Pons (tissue), 1 donor: ENCODE results near the gene MYL7.
"Not testable (repeated sequence)": the region's sequence is repeated elsewhere in the genome, so short reads cannot be mapped to it uniquely, and the experiment has no call there.

Source experiments
- DNase-seq: peaks from one replicate; pipeline ENCODE4 v3.0.0-alpha.2; 2016; ENCODE audit warnings: low spot score

MYL7 gene

DNA sequence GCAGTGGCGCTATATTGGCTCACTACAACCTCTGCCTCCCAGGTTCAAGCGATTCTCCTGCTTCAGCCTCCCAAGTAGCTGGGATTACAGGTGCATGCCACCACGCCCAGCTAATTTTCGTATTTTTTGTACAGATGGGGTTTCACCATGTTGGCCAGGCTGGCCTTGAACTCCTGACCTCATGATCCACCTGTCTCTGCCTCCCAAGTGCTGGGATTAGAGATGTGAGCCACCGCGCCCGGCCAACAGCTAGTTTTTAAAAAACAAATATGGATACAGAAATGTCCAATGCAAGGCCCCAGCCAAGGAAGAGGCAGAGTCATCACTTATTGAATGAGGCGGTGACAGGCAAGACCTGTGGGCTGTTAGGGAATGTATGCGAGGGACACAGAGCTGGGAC, 30.8 kb upstream of the MYL7 start:
- DNase-seq, result not testable (repeated sequence)

- DNase-seq, result no peak
These were observed 26.8 kb upstream of the MYL7 start for GRCh38 chr7:44167920-44168319.

DNA sequence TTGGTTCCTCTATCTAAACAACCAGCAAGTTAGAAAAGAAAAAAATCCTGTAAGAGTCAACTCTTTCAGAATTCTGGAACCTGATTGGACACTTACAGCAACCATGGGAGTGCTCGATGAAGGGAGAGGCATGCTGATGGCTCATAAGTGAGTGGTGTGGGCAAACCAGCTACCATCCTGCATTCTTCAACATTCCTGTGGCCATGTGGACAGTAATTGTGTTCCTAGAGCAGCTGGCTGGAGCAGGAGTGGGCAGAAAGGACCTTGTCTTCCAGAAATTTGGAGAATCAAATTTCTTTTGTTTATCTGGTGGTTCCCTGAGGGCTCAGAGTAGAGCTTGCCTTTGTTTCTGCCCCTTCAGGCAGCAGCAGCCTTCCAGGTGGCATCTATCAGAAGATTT, 22.5 kb upstream of the MYL7 start:
- DNase-seq, result no peak

GRCh38 chr7:44162785-44163395, 21.8 kb upstream of the MYL7 start:
- DNase-seq, result no peak

GRCh38 chr7:44162179-44162578, 21.0 kb upstream of the MYL7 start:
- DNase-seq, result no peak

DNA sequence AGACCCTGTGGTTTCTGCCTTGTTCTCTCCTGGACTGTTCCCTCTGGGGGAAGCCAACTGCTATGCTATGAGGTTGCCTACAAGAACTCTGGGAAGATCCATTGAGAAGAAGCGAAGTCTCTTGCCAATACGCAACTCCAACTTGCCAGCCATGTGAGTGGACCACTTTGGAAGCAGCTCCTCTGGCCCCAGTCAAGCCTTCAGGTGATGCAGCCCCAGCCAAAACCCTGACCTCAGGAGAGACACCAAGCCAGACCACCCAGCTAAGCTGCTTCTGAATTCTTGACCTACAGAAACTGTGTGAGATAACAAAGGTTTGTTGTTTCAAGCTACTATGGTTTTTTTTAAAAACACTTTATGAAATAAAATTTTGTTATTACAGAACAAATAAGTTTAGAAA, 20.2 kb upstream of the MYL7 start:
- no peak for DNase-seq

DNA sequence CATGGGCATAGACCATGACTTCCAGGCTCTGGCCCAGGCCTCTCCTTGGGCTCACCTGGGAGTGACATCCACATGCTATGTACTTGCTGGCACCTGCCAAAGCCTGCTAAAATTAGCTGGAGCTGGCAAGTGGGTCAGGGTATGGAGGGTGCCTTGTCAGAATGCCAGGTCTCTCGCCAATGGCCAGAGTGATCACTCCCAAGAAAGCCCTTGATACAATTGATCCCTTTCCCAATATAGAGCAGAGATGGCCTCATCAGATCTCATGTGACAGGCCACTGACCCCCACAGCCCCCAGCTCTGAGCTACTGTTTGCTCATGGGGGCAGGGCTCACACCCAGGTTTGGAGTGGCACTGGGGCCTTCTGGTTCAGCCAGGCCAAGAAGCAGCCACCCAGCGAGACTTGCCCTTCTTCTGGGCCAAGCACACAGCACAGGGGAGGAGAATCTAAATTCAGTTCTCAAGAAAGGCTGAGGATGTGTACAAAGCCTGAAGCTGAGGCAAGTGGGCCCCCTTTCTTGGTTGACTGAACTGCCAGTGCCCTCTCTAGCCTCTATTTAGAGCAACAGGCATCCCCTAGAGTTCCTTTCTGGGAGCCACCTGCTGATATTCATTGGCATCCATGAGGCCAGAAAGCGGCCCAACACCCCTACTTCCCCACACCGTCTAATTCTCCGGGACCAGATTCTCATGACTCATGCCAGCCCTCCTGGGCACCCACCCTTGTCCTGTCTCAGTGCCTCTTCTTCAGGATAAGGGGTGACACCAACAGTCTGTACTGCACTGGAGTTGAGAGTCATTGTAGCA, 18.9 kb upstream of the MYL7 start:
- DNase-seq, result no peak

- DNase-seq, result peak; percentile 19
These were observed 17.9 kb upstream of the MYL7 start for GRCh38 chr7:44158873-44159631.

- DNase-seq, result no peak
These were observed 17.2 kb upstream of the MYL7 start for GRCh38 chr7:44158096-44158872.

DNA sequence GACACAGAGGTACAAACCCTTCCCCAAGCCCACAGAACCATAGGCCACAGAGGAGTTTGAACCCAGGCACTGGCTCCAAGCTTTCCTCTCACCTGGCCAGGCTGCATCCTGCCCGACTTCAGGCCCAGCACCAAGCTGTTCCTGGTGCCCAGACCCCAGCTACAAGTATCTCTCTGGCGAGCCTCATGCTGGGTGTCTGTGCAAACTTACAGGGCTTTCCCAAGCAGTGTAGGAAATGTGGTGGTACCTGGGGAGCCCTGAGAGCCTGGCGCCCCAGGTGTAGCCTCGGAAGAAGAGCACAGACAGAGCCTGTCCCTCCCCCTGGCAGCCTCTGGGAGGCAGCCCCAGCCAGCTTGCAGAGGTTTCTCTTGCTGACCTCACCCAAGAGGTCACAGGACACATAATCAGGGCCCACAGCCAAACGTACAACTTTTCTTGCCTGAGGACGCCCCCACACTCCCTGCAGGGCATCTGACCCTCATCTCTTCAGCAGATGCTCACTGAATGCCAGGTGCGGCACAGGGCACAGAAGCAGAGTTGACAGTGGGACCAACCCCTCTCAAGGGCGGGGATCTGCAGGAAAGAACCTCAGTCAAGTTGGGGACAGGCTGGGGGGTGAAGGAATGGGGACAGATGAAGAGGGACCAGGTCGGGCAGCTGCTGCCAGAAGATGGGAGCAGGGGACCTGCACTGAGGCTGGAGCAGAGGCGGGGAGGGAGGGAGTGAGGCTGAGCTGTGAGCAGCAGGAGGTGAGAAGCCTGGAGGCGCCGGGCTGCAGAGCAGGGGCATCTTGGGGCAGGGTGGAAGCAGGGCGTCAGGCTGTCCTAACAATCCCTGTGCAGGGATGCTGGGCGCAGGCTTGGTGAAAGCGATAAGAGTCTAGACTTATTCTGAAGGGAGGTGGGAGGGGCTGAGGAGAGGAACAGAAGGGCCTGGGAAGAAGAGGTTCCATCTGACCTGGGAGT, 16.3 kb upstream of the MYL7 start:
- no peak for DNase-seq

- no peak for DNase-seq
These were observed 15.4 kb upstream of the MYL7 start for GRCh38 chr7:44156453-44157010.

- no peak for DNase-seq
These were observed 14.4 kb upstream of the MYL7 start for GRCh38 chr7:44155191-44156185.

GRCh38 chr7:44154703-44155102, 13.6 kb upstream of the MYL7 start:
- DNase-seq, result no peak

- no peak for DNase-seq
These were observed 12.8 kb upstream of the MYL7 start for GRCh38 chr7:44153948-44154335.

DNA sequence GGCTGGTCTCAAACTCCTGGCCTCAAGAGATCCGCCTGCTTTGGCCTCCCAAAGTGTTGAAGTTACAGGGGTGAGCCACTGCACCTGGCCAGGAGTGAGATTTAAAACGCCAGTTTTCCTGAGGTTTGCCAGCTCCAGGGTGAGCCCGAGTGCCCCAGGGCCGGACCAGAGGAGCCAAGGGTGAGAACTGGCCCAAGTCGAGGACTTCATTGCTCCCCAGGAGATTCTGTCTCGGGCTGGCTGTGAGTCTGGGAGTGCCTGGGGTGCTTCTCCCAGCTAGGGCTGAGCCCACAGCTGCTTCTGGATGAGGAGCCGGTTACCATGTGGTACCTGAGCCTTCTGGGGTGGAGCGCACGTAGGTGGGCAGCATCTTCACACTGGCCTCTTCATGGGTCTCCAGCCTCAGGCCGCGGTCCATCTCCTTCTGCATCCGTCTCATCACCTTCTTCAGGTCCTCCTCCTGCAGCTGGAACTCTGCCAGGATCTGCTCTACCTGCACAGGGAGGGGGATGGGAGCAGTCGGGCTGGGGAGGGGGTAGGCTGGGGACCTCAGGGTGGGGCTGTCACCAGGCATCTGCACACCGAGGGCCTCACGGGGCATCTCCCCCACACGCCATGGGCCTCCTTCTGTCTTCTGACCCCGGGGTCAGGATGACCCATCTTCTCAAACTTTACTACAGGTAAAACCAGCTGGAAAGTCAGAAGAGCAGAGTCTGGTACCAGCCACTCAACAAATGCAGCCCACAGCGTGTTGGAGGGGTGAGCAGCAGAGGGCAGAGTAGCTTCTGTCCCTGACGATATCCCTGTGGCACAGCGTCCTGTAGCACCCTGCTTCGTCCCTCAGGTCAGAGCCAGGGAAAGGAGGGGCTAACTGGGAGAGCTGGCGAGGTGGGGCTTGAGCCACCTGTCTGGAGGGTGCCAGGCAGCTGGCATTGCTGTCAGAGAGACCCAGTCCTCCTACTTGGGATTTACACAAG, 12.1 kb upstream of the MYL7 start:
- no peak for DNase-seq

- DNase-seq, result no peak
These were observed 10.8 kb upstream of the MYL7 start for GRCh38 chr7:44151956-44152355.

- no peak for DNase-seq
These were observed 10.1 kb upstream of the MYL7 start for GRCh38 chr7:44150966-44151941.
